NCI-H187 (cell line): ENCODE measurements around the gene RERE.
"Not testable (repeated sequence)": the region's sequence is repeated elsewhere in the genome, so short reads cannot be mapped to it uniquely, and the experiment has no call there.

Experiments used
- DNase-seq, 2 experiments: peaks; one replicate each; lab custom pipeline; 2025; lab: John Stamatoyannopoulos, UW

The RERE gene

GRCh38 chr1:8639148-8639547, 178.3 kb downstream of the RERE start:
- DNase-seq, result no peak

- DNase-seq, result no peak
Observed at GRCh38 chr1:8633741-8634501, 183.5 kb downstream of the RERE start.

- DNase-seq, result no peak
Observed at GRCh38 chr1:8632102-8632501, 185.3 kb downstream of the RERE start.

GRCh38 chr1:8631163-8631562, 186.3 kb downstream of the RERE start:
- no peak for DNase-seq

GRCh38 chr1:8629241-8630091, 188.0 kb downstream of the RERE start:
- DNase-seq, result peak; percentile 64 to 70

GRCh38 chr1:8628606-8629005, 188.8 kb downstream of the RERE start:
- DNase-seq, result no peak

DNA sequence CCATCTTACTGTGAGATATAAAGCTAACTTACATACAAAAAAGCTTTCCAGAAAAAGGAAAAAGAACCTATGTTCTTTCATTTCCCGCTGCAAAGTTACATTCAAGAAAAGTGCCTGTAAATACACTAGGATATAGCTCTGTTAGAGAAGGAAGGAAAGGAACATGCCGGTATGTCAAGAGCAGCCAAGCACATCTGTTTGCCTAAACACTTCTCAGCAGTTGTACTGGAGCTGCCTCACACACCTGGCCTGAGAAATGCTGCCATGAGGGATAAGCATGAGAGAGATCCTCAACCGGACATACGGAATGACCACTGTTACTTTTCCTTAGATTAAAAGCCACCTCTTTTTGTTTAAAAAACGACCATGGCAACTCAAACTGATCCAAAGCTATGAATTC, 189.7 kb downstream of the RERE start:
- DNase-seq, result no peak

DNA sequence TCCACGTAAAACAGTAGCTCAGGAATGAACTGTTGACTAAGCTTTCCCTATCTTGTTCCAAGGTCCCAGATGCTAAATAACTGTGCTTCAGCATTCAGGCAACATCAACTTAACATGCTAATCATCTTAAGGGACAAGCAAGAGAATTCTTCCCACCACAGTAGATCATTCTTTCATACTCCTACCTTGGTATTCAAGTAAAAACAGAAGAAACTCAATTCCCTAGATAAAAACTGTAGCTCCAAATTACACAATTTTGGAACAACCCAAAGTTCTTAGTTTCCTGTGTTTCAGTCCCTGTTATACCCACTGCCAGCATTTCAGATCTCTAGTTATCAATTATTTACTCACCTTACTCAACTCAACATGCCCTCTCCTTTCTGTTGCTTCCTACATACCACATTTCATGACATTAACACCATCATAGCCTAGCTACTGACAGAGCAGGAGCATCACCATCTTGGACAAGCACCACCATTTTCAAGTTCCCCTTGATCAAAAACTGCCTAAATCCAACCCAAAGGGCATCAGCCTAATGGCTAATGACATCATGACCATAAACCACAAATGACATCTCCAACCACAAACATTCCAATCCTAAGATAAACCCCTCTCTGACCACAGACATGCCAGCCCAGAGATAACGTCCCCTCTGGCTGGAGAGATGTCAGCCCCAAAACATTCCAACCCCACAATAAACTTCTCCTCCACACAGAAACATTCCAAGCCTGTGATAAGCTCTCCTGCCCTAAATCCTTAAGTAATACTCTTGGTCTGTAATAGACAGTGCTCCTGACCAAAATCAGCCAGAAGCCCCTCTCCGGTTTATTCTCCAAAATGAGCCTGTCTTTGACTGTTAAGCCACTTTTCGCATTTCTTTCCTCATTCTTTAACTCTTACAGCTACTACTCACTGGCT, 191.2 kb downstream of the RERE start:
- no peak for DNase-seq

DNA sequence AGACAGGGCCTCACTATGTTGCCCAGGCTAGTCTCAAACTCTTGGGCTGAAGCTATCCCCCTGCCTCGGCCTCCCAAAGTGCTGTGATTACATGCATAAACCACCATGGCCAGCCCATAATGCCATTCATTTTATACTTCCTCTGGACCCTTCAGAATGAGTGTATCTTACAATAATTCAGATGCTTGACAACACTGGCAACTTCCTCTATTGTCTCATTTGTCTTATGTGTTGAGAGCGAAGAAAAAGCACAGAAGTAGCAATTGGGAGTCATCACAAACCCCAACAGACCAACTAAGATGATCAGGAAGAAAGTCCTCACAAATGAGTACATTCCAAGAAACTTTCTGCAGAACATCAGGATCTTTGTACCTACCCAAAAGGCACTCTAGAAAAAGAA, 191.9 kb downstream of the RERE start:
- no peak for DNase-seq

DNA sequence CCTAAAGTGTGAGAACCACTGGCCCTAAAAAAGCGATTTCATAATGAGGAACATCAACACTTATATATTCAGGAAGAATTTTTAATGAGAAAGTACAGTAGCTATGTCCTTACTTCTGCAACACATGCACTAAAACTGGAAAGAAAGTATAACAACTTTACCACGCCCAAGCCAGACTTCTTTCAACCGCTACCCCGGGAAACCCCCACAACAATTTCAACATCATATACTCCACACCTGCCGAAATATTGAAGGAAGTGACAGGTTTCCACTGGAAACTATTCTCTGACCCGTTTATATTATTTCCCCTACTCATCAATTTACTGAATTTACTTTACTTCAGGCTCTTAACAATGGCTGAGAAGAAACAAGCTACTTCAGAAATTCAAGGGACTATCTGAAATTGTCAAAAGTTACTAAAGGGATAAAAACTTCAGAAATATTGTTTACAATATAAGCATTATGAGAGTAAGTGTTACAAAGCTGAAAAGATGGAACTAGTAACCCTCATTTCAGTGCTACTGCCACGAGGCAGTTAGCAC, 193.7 kb downstream of the RERE start:
- not testable (repeated sequence) for DNase-seq

DNA sequence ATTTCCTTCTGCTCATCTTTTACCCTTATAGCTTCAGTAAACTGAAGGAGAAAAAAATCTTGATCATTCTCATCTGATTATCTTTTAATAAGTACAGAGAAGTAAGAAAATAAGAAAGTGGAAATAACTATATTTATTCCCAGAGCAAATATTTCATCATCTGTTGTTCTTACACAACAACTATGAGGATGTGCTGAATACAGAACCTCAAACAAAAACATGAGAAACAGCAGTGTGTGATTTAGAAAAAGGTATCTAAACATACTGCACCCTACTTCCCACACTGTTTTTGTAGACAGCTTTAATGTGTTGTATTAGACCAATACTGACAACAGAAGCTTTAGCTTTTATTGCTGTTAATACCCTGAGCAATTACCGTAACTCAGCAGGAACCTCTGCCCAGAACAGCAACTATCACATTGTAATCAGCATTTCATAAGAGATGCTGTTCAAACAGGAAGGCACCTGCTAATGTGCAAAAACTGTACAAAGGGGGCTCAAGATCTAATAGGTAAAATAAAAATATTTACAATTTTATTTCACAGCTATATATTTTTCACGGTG, 195.6 kb downstream of the RERE start:
- DNase-seq, result not testable (repeated sequence)

- not testable (repeated sequence) for DNase-seq
Observed at GRCh38 chr1:8621034-8621582, 196.3 kb downstream of the RERE start.

DNA sequence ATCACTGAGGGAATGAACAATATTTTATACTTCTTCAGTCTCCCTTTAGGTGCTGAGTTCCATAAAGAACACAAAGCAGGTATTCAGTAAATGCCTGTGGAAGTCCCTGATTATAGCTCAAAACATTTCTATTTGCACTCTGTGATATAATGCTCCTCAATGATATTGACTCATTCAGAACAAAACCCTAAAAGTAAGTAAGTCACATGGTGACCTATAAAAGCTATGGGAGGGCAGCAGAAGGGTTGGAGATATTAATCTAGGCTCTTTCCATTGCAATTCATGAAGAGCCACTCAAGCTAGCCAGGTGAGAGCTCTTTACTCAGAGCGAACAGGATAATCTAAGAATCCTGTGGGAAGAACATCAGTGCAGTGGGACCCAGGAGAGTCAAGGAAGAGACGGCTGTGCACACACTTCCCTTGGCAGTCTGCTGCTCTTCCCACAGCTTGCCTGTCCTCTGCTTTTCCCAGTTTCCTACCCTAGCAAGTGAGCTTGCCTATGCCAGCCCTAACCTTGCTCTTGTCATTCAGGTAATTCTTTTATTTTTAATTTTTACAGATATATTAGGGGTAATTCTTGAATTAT, 197.4 kb downstream of the RERE start:
- peak; percentile 38 to 40 for DNase-seq

DNA sequence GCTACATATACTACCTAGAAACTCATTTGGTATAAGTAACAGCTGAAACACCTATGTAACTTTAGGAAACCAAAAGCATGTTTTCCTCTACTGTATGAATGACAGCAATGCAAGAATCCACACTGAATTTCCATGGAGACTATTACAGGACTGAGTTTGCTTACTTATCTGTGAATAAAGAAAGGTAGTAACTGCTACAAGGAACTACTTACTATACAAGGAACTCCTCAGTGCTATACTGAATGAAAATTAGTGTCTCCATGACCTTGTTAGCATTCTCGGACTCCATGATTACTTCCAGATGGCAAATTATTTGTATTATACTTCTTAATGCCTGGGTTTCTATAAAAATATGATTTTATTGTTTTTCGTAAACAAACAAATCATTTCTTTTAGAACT, 198.0 kb downstream of the RERE start:
- not testable (repeated sequence) for DNase-seq

- DNase-seq, result not testable (repeated sequence)
Observed at GRCh38 chr1:8616791-8617190, 200.6 kb downstream of the RERE start.

DNA sequence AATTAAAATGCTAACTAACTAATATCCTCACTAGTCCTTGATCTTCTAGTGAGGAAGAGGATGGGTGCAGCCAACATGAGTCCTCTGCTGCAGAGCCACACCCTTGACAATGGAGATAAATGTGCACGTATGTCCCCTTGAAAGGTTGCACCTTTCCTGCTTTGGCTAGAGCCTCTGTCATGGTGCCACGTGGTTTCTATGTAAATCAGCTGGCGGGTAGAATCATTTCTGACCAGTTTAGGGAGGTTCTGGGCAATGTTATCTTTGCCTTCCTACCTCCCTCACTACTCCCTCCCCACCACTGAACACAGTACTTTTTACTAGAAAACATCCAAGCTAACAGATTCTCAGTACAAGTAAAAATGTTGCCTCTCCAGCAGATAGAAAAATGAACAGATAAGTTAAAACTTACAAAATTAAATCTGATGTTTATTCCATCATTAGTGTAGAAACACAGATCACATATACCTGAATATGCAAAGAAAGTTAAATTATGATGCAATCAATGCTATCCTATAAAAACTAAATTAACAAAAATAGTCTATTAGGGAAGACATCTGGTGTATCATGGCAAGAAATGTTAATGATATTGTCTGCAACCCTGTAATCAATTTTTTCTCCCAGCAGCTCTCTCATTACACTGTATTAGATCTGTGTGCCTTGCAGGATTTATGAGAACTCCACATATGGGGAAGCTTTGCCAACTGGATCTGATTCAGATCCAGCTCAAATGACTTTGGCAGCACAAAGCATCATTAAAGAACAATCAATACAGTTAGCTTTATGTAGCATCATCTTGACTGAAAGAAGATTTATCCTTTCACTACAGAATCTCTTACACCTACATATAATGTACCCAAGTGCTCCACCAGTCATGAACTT, 205.6 kb downstream of the RERE start:
- not testable (repeated sequence) for DNase-seq

DNA sequence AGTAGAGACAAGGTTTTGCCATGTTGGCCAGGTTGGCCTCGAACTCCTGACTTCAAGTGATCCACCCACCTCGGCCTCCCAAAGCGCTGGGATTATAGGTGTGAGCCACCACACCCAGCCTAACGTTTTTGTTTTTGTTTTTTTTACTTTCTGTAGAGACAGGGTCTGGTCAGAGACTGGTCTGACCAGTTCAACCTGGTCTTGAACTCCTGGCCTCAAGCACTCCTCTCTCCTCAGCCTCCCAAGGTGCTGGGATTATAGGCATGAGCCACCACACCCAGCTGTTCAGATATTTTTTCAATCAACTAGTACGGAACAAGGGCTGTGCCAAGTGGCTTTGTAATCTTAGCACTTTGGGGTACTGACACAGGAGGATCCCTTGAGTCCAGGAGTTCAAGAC, 209.5 kb downstream of the RERE start:
- DNase-seq, result no peak

GRCh38 chr1:8604041-8604945, 213.1 kb downstream of the RERE start:
- DNase-seq, result no peak

DNA sequence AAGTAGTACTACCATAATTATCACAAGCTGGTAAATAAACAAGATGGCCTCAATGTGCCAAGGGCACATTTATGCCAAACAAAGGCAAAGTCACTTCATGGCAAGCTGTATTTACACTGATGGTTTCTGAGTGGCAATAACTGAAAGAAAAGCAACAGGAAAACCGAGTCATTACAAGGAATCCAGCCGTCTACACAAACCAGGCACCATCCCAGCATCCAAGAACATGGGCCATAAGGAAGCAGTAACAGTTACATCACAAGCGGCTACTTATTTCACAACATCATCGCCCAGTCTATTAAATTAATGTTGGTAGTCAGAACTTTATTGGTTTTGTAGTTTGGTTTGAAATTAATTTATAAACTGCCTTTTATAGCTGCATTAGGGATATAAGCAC, 214.2 kb downstream of the RERE start:
- no peak for DNase-seq
